GM12878 (cell line): ENCODE data around the gene KCTD16. TPM values are rescaled to one million over a fixed set of nuclear protein-coding genes. Genes with fewer than 3 reads are reported as not detected.

Experiments used
- ATAC-seq: fragments of 200-7000 bp; cut with Tn5 transposase; 3 replicates; pipeline ENCODE4 v1.9.1; 2020; ENCODE audit warnings: mild to moderate bottlenecking, moderate library complexity
- BruUV-seq: library from RNA; stranded (reverse); fragments of 400-500 nt; replicated peaks from 2 replicates; lab custom pipeline; 2021; lab: Mats Ljungman, UMichigan
- CTCF ChIA-PET: fragments of 300-600 bp; sonication (Branson Sonifier 250); formaldehyde crosslinking; extraction: SDS; loops from one replicate; lab custom pipeline; 2021; ENCODE audit warnings: inconsistent platforms; lab: Yijun Ruan, JAX
- POLR2A ChIA-PET: fragments of 350-600 bp; formaldehyde crosslinking; extraction: SDS; loops from one replicate; lab custom pipeline; 2021; ENCODE audit warnings: inconsistent platforms; lab: Charles Lee
- RAD21 ChIA-PET: fragments of 300-600 bp; sonication (Branson Sonifier 250); formaldehyde crosslinking; loops from one replicate; lab custom pipeline; 2023; ENCODE audit warnings: antibody characterized with exemption; ENCODE audit not compliant: unreplicated experiment; lab: Charles Lee
- SMC1A ChIA-PET: fragments of 300-600 bp; sonication (Branson Sonifier 250); formaldehyde crosslinking; loops from one replicate; lab custom pipeline; 2023; ENCODE audit not compliant: unreplicated experiment, uncharacterized antibody; lab: Charles Lee
- DNase-seq: peaks from one replicate; pipeline ENCODE4 v3.0.0-alpha.2; 2011; ENCODE audit warnings: low read depth, low spot score
- FAIRE-seq: peaks from 3 replicates; lab custom pipeline; 2011; peaks lifted over from hg19 to GRCh38; lab: Jason Lieb, UNC
- H2AFZ ChIP-seq: 2 replicates; pipeline ENCODE4 v1.6.0; 2011; ENCODE audit warnings: low read depth, low read length, control low read depth; ENCODE audit not compliant: control insufficient read depth
- H3K27ac ChIP-seq: 2 replicates; pipeline ENCODE4 v1.5.1; 2011; ENCODE audit warnings: control low read depth; ENCODE audit not compliant: control insufficient read depth, insufficient read depth
- H3K27me3 ChIP-seq, 2 experiments: replicated peaks in 1 of 2; 2 replicates each; pipeline versions ENCODE4 v1.6.0 to v1.6.1; 2011; ENCODE audit warnings: low read length in 1 of 2; ENCODE audit not compliant: control insufficient read depth in 2 of 2, insufficient read depth in 2 of 2
- H3K36me3 ChIP-seq, 2 experiments: 2 replicates each; pipeline ENCODE4 v1.5.1; 2011; ENCODE audit warnings: low read length in 1 of 2; ENCODE audit not compliant: control insufficient read depth in 2 of 2, insufficient read depth in 2 of 2
- H3K4me1 ChIP-seq: 2 replicates; pipeline ENCODE4 v1.6.1; 2011; ENCODE audit warnings: mild to moderate bottlenecking, low read length, moderate library complexity, mixed read lengths; ENCODE audit not compliant: control insufficient read depth, insufficient read depth
- H3K4me2 ChIP-seq: 2 replicates; pipeline ENCODE4 v1.6.0; 2011; ENCODE audit warnings: control low read depth; ENCODE audit not compliant: control insufficient read depth, insufficient read depth
- H3K4me3 ChIP-seq: fragments of 200-600 bp; sonication (generic); 2 replicates; pipeline ENCODE4 v1.5.1; 2016
- H3K79me2 ChIP-seq: 2 replicates; pipeline ENCODE4 v1.6.0; 2011; ENCODE audit warnings: low read length; ENCODE audit not compliant: control insufficient read depth, insufficient read depth
- H3K9ac ChIP-seq: 2 replicates; pipeline ENCODE4 v1.8.0; 2011; ENCODE audit warnings: low read length, control low read depth, mixed read lengths; ENCODE audit not compliant: control insufficient read depth, insufficient read depth
- H3K9me3 ChIP-seq: replicated peaks from 3 replicates; pipeline ENCODE4 v1.5.1; 2011; ENCODE audit warnings: mild to moderate bottlenecking, low read length; ENCODE audit not compliant: control insufficient read depth, insufficient read depth
- H4K20me1 ChIP-seq: 2 replicates; pipeline ENCODE4 v1.6.0; 2011; ENCODE audit not compliant: control insufficient read depth, insufficient read depth
- ATF3 ChIP-seq: IDR thresholded peaks from 2 replicates; pipeline ENCODE4 v1.6.1; 2011; ENCODE audit warnings: low read depth, mild to moderate bottlenecking, low read length, moderate library complexity, borderline replicate concordance; ENCODE audit errors: extremely low read depth
- CBX5 ChIP-seq: sonication (generic); IDR thresholded peaks from 2 replicates; pipeline ENCODE4 v1.6.1; 2016; ENCODE audit warnings: low read depth, moderate library complexity, mild to moderate bottlenecking, inconsistent platforms
- CEBPZ ChIP-seq: fragments of 150-350 bp; IDR thresholded peaks from 2 replicates; pipeline ENCODE4 v1.6.1; 2016; ENCODE audit warnings: low read depth, low read length
- CHD1 ChIP-seq: IDR thresholded peaks from 2 replicates; pipeline ENCODE4 v1.6.1; 2012; ENCODE audit warnings: low read depth, low read length, improper control_type of control experiment
- NKRF ChIP-seq: fragments of 450-650 bp; conservative IDR thresholded peaks from 2 replicates; pipeline ENCODE4 v1.6.1; 2017; ENCODE audit warnings: mild to moderate bottlenecking, moderate library complexity
- POLR2A ChIP-seq: IDR thresholded peaks from 2 replicates; pipeline ENCODE4 v1.6.1; 2011; ENCODE audit warnings: low read depth, mild to moderate bottlenecking, low read length
- POU2F2 ChIP-seq: IDR thresholded peaks from 3 replicates; pipeline ENCODE4 v1.6.1; 2011; ENCODE audit warnings: low read depth, mild to moderate bottlenecking, low read length, borderline replicate concordance
- RUNX3 ChIP-seq: IDR thresholded peaks from 2 replicates; pipeline ENCODE4 v1.6.1; 2012; ENCODE audit warnings: low read length, inconsistent platforms
- SIN3A ChIP-seq: IDR thresholded peaks from 2 replicates; pipeline ENCODE4 v1.6.1; 2012; ENCODE audit warnings: low read depth, low read length, improper control_type of control experiment
- TCF3 ChIP-seq: IDR thresholded peaks from 2 replicates; pipeline ENCODE4 v1.6.1; 2012; ENCODE audit warnings: low read depth, mild to moderate bottlenecking, low read length, borderline replicate concordance; ENCODE audit not compliant: insufficient read depth
- YBX1 ChIP-seq: fragments of 450-650 bp; IDR thresholded peaks from 2 replicates; pipeline ENCODE4 v1.6.1; 2016; ENCODE audit warnings: antibody characterized with exemption
- WGBS: methylation state at CpG from one replicate; pipeline ENCODE4 v1.1.6; 2016; ENCODE audit warnings: low lambda C conversion rate; ENCODE audit not compliant: insufficient replicate concordance, insufficient coverage; ENCODE audit errors: missing lambda C conversion rate; 5-methylcytosine and 5-hydroxymethylcytosine counted together
- in situ Hi-C: fragments of 300-500 bp; cut with MboI; formaldehyde crosslinking; loops from 9 replicates; pipeline ENCODE4 v1.14.3; 2018; ENCODE audit warnings: mixed read lengths
- intact Hi-C: fragments of 100-400 bp; cut with micrococcal nuclease; formaldehyde crosslinking; loops from one replicate; pipeline ENCODE4 v1.14.2; 2022; ENCODE audit not compliant: unreplicated experiment
- polyA plus RNA-seq, 11 experiments: library from polyadenylated mRNA; depleted of rRNA in 4 of 11; unstranded in 6 of 11; stranded (reverse) in 5 of 11; fragments of >200 nt; fragmentation: Nextera tagmentation in 4 of 11; fragmentation: Illumina TruSeq in 1 of 11; extraction: Ambion mirVana in 4 of 11; extraction: Trizol in 1 of 11; gene quantifications; 1 replicate in 1 of 11; 2 replicates in 10 of 11; pipeline versions ENCODE4 v1.2.1 to v1.2.3, GENCODE V29; 2011 to 2016; ENCODE audit warnings: inconsistent platforms in 2 of 11, missing spikeins in 2 of 11, low read depth in 1 of 11
- total RNA-seq, 4 experiments: library from RNA; depleted of rRNA in 3 of 4; stranded (reverse); fragments of >200 nt in 3 of 4; fragmentation: Illumina TruSeq in 1 of 4; extraction: Trizol in 1 of 4; gene quantifications; 2 replicates each; pipeline versions ENCODE4 v1.2.1 to v1.2.3, GENCODE V29; 2013 to 2021

Gene KCTD16
- total and polyA plus RNA-seq, 10 of the 15 experiments (the other 5 are each of a cell fraction or from before 2014, with no cell fraction given) = 0.03 to 0.10 (median 0.06) TPM; not detected in 3

GRCh38 chr5:144194144-144194543 lies 23.5 kb downstream of the KCTD16 start:
- peaks cover 24% of the 10 kb centered on the region for H3K4me1 ChIP-seq
- H3K9me3 ChIP-seq = no peaks in the 10 kb centered on the region; the same call in 1 of the 3 replicates
- in situ Hi-C loops (no loop called here), intact Hi-C loops (loop anchor here (5.0 kb wide), 2 partner anchors 217 to 1272 kb away; no protein-coding TSS in a partner anchor)
- ATAC-seq (no peak), FAIRE-seq (no peak), DNase-seq (no peak)
- H3K4me3 ChIP-seq = no peak overlapping the region
- TF ChIP-seq TCF3 (no peak), CHD1 (no peak), CEBPZ (no peak), SIN3A (no peak), RUNX3 (no peak), YBX1 (no peak), CBX5 (no peak), POLR2A (no peak), ATF3 (no peak), POU2F2 (no peak), NKRF (no peak)
- H3K79me2 ChIP-seq = no peaks in the 10 kb centered on the region
- H3K36me3 ChIP-seq = no peaks in the 10 kb centered on the region
- no peak overlapping the region for H3K27ac ChIP-seq
- RAD21 ChIA-PET = interaction anchor here (2.1 kb wide), 1 partner anchor 10 kb away, joined by 7 read pairs; no protein-coding TSS in a partner anchor
- no peak overlapping the region for H3K9ac ChIP-seq
- no peaks in the 10 kb centered on the region for H4K20me1 ChIP-seq
- no peaks in the 10 kb centered on the region for H3K27me3 ChIP-seq
- POLR2A ChIA-PET = interaction anchor here (0.5 to 0.6 kb wide), 2 partner anchors 457 to 968 kb away, joined by 3 read pairs; no protein-coding TSS in a partner anchor
- H3K4me2 ChIP-seq = no peak overlapping the region
- BruUV-seq = no TSS peak
- 57% methylated on average over 2 of the region's 2 CpGs for WGBS
- no peak overlapping the region for H2AFZ ChIP-seq
- CTCF ChIA-PET = interaction anchor here (1.0 to 3.7 kb wide), 8 partner anchors 10 to 1272 kb away, joined by 3 to 36 read pairs (median 12); partner anchors contain the start of genes KCTD16 and YIPF5
- SMC1A ChIA-PET = interaction anchor here (0.6 to 4.5 kb wide), 6 partner anchors 10 to 228 kb away, joined by 4 to 37 read pairs (median 6); partner anchors contain the start of genes KCTD16 and YIPF5
